ENCODE data around the gene SP3.

GRCh38 chr2:173886613-173887012 is 78.6 kb downstream of the SP3 start:
- TF ChIP-seq POLR2A (IDR thresholded peaks at IDR 0.05) (no peak), CTCF (IDR thresholded peaks at IDR 0.05) (no peak)

Measured in right lobe of liver (tissue), 4 donors.